Measurements from ENCODE around the gene MCHR2. TPM values are rescaled to one million over a fixed set of nuclear protein-coding genes. Genes with fewer than 3 reads are reported as not detected.

The MCHR2 gene
- total and polyA plus RNA-seq, 10 of the 15 experiments (the other 5 are each of a cell fraction or from before 2014, with no cell fraction given): not detected

DNA sequence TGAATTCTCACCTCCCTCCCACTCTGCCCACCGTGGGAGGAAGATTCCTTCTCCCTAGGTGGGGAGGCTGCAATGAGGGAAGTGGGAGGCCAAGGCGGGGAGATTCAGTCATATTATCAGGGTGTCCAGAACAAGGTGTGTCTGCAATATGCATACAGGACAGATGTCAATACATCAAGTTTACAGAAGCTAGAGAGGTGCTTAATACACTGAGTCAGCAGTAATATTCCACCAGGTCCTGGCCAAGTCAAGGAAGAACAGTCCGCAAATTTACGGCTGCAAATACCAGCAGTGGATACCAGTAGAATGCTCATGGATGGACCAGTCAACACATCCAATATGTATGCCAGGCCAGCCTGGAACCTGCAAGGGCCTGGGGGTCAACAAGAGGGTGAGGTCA lies 119.0 kb downstream of the MCHR2 start:
- BruUV-seq (replicated peaks): no TSS peak
- 43% methylated on average over 4 of the region's 4 CpGs for WGBS (ENCODE audit: insufficient coverage, insufficient replicate concordance, low lambda C conversion rate, missing lambda C conversion rate)
- no peak for FAIRE-seq
- CTCF ChIA-PET: interaction anchor here (0.8 kb wide), 1 partner anchor 222 kb away, joined by 3 read pairs; no protein-coding TSS in a partner anchor
- Histone ChIP-seq H2AFZ (ENCODE audit: control insufficient read depth, low read depth, low read length) (no peak overlapping the region), H4K20me1 (ENCODE audit: control insufficient read depth, insufficient read depth) (no peaks in the 10 kb centered on the region), H3K4me1 (ENCODE audit: control insufficient read depth, insufficient read depth, low read length) (no peaks in the 10 kb centered on the region), H3K4me2 (ENCODE audit: control insufficient read depth, insufficient read depth) (no peak overlapping the region), H3K79me2 (ENCODE audit: control insufficient read depth, insufficient read depth, low read length) (no peaks in the 10 kb centered on the region), H3K9me3 (replicated peaks; ENCODE audit: control insufficient read depth, insufficient read depth, low read length) (no peaks in the 10 kb centered on the region), H3K4me3 (no peak overlapping the region), H3K9ac (ENCODE audit: control insufficient read depth, insufficient read depth, low read length) (no peak overlapping the region), H3K36me3 (ENCODE audit: control insufficient read depth in 2 of 2, insufficient read depth in 2 of 2, low read length in 1 of 2) (no peaks in the 10 kb centered on the region), H3K27ac (ENCODE audit: control insufficient read depth, insufficient read depth) (no peak overlapping the region), H3K27me3 (replicated peaks in 1 of 2; ENCODE audit: control insufficient read depth in 2 of 2, insufficient read depth in 2 of 2, low read length in 1 of 2) (no peaks in the 10 kb centered on the region; a peak in 1 of 4 replicates)
- RAD21 ChIA-PET (ENCODE audit: unreplicated experiment): no interaction called here
- in situ Hi-C loops (cut with MboI): no loop called here
- TF ChIP-seq NFXL1 (IDR thresholded peaks at IDR 0.05; ENCODE audit: borderline replicate concordance): no peak
- SMC1A ChIA-PET (ENCODE audit: uncharacterized antibody, unreplicated experiment): no interaction called here
- no peak for ATAC-seq
- POLR2A ChIA-PET: no interaction called here
- intact Hi-C loops (cut with micrococcal nuclease; ENCODE audit: unreplicated experiment): no loop called here
- DNase-seq (ENCODE audit: low read depth, low spot score): no peak

DNA sequence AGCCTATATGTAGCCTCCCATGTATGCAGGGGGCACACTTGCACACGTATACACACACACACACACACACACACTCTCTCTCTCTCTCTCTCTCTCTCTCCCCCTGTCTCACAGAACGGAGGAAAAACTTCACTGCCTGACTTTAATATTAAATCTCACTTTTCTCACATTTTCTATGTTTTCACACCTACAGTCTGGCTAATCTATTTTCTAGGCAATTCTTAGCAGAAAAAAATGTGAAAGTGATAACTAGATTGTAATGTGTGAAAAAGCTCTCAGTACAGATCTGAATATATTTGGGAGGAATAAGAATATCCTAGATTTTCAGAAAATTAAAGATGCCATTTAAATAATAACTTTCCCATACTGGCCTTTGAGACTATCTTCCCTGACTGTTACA lies 120.9 kb downstream of the MCHR2 start:
- 5% methylated on average over 2 of the region's 2 CpGs for WGBS (ENCODE audit: insufficient coverage, insufficient replicate concordance, low lambda C conversion rate, missing lambda C conversion rate)
- Histone ChIP-seq H3K4me3 (no peak overlapping the region), H3K36me3 (ENCODE audit: control insufficient read depth in 2 of 2, insufficient read depth in 2 of 2, low read length in 1 of 2) (no peaks in the 10 kb centered on the region), H3K79me2 (ENCODE audit: control insufficient read depth, insufficient read depth, low read length) (no peaks in the 10 kb centered on the region), H3K4me1 (ENCODE audit: control insufficient read depth, insufficient read depth, low read length) (no peaks in the 10 kb centered on the region), H3K9me3 (replicated peaks; ENCODE audit: control insufficient read depth, insufficient read depth, low read length) (no peaks in the 10 kb centered on the region), H3K27ac (ENCODE audit: control insufficient read depth, insufficient read depth) (no peak overlapping the region), H3K27me3 (replicated peaks in 1 of 2; ENCODE audit: control insufficient read depth in 2 of 2, insufficient read depth in 2 of 2, low read length in 1 of 2) (no peaks in the 10 kb centered on the region; a peak in 1 of 4 replicates), H3K9ac (ENCODE audit: control insufficient read depth, insufficient read depth, low read length) (no peak overlapping the region), H2AFZ (ENCODE audit: control insufficient read depth, low read depth, low read length) (no peak overlapping the region), H3K4me2 (ENCODE audit: control insufficient read depth, insufficient read depth) (no peak overlapping the region), H4K20me1 (ENCODE audit: control insufficient read depth, insufficient read depth) (no peaks in the 10 kb centered on the region)
- ATAC-seq (no peak), DNase-seq (ENCODE audit: low read depth, low spot score) (no peak), FAIRE-seq (no peak)
- ChIA-PET SMC1A (ENCODE audit: uncharacterized antibody, unreplicated experiment) (no interaction called here), RAD21 (ENCODE audit: unreplicated experiment) (no interaction called here), CTCF (interaction anchor here (1.2 to 1.5 kb wide), 2 partner anchors 226 to 230 kb away, joined by 3 to 4 read pairs; no protein-coding TSS in a partner anchor), POLR2A (no interaction called here)
- intact Hi-C loops (cut with micrococcal nuclease; ENCODE audit: unreplicated experiment): no loop called here
- BruUV-seq (replicated peaks): no TSS peak
- in situ Hi-C loops (cut with MboI): no loop called here
- TF ChIP-seq, protein P1, sequence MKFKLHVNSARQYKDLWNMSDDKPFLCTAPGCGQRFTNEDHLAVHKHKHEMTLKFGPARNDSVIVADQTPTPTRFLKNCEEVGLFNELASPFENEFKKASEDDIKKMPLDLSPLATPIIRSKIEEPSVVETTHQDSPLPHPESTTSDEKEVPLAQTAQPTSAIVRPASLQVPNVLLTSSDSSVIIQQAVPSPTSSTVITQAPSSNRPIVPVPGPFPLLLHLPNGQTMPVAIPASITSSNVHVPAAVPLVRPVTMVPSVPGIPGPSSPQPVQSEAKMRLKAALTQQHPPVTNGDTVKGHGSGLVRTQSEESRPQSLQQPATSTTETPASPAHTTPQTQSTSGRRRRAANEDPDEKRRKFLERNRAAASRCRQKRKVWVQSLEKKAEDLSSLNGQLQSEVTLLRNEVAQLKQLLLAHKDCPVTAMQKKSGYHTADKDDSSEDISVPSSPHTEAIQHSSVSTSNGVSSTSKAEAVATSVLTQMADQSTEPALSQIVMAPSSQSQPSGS (IDR thresholded peaks at IDR 0.05; ENCODE audit: low read length): no peak
- TF ChIP-seq NR2C1 (IDR thresholded peaks at IDR 0.05): no peak
- no peak for TF ChIP-seq HDAC2 (IDR thresholded peaks at IDR 0.05)
- TF ChIP-seq ETV6 (conservative IDR thresholded peaks at IDR 0.05 in 1 of 2, IDR thresholded peaks at IDR 0.05 in 1 of 2; ENCODE audit: borderline replicate concordance in 1 of 2, low read depth in 1 of 2): no peak
- TF ChIP-seq BHLHE40 (IDR thresholded peaks at IDR 0.05; ENCODE audit: borderline replicate concordance in 1 of 2, low read depth in 2 of 2, low read length in 1 of 2): no peak
- TF ChIP-seq, protein P2, sequence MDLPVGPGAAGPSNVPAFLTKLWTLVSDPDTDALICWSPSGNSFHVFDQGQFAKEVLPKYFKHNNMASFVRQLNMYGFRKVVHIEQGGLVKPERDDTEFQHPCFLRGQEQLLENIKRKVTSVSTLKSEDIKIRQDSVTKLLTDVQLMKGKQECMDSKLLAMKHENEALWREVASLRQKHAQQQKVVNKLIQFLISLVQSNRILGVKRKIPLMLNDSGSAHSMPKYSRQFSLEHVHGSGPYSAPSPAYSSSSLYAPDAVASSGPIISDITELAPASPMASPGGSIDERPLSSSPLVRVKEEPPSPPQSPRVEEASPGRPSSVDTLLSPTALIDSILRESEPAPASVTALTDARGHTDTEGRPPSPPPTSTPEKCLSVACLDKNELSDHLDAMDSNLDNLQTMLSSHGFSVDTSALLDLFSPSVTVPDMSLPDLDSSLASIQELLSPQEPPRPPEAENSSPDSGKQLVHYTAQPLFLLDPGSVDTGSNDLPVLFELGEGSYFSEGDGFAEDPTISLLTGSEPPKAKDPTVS (IDR thresholded peaks at IDR 0.05; ENCODE audit: low read depth, low read length): no peak
- TF ChIP-seq, protein P3, sequence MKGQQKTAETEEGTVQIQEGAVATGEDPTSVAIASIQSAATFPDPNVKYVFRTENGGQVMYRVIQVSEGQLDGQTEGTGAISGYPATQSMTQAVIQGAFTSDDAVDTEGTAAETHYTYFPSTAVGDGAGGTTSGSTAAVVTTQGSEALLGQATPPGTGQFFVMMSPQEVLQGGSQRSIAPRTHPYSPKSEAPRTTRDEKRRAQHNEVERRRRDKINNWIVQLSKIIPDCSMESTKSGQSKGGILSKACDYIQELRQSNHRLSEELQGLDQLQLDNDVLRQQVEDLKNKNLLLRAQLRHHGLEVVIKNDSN (IDR thresholded peaks at IDR 0.05; ENCODE audit: borderline replicate concordance, extremely low read length, insufficient read depth, low read depth, low read length): no peak
- no peak for TF ChIP-seq ZNF274 (IDR thresholded peaks at IDR 0.05; ENCODE audit: insufficient read depth, insufficient read length)
- TF ChIP-seq CHD4 (IDR thresholded peaks at IDR 0.05): no peak
- no peak for TF ChIP-seq SMARCA5 (IDR thresholded peaks at IDR 0.05)
- no peak for TF ChIP-seq SMC3 (IDR thresholded peaks at IDR 0.05; ENCODE audit: borderline replicate concordance, low read length)
- TF ChIP-seq SREBF2 (IDR thresholded peaks at IDR 0.05; ENCODE audit: low read length): no peak
